Endothelial cell of umbilical vein (primary cell): Measurements from ENCODE around the gene WBP1L. TPM values are rescaled to one million over a fixed set of nuclear protein-coding genes. Genes with fewer than 3 reads are reported as not detected.
"Not testable (repeated sequence)": the region's sequence is repeated elsewhere in the genome, so short reads cannot be mapped to it uniquely, and the experiment has no call there.

ENCODE experiments used
- Bru-seq: library from RNA; stranded (reverse); fragments of 400-500 nt; gene quantifications from one replicate; lab custom pipeline; 2021; lab: Mats Ljungman, UMichigan
- BruChase-seq, 2 experiments: library from RNA; stranded (reverse); fragments of 400-500 nt; gene quantifications; one replicate each; lab custom pipeline; 2021; lab: Mats Ljungman, UMichigan
- BruUV-seq: library from RNA; stranded (reverse); fragments of 400-500 nt; replicated peaks from 2 replicates; lab custom pipeline; 2021; lab: Mats Ljungman, UMichigan
- CTCF ChIA-PET: fragments of 300-600, 350-600 bp; sonication (Branson Sonifier 250); formaldehyde crosslinking; loops from one replicate; lab custom pipeline; 2021; ENCODE audit warnings: antibody characterized with exemption, inconsistent platforms; lab: Charles Lee
- POLR2A ChIA-PET: fragments of 300-600, 350-600 bp; sonication (Branson Sonifier 250); formaldehyde crosslinking; loops from one replicate; lab custom pipeline; 2021; ENCODE audit warnings: antibody characterized with exemption, inconsistent platforms; lab: Charles Lee
- DNase-seq: peaks from one replicate; pipeline ENCODE4 v3.0.0-alpha.2; 2011; ENCODE audit warnings: low read depth, low spot score
- FAIRE-seq: peaks from 2 replicates; lab custom pipeline; 2011; peaks lifted over from hg19 to GRCh38; lab: Jason Lieb, UNC
- H2AFZ ChIP-seq: 2 replicates; pipeline ENCODE4 v1.6.0; 2012; ENCODE audit warnings: low read depth, low read length, control low read depth, inconsistent platforms
- H3K27ac ChIP-seq: 2 replicates; pipeline ENCODE4 v1.5.1; 2011; ENCODE audit warnings: low read depth, mild to moderate bottlenecking, control low read depth, low read length, moderate library complexity; ENCODE audit not compliant: insufficient read depth
- H3K27me3 ChIP-seq, 2 experiments: 2 replicates each; pipeline versions ENCODE4 v1.6.0 to v1.6.1; 2011; ENCODE audit warnings: low read length in 2 of 2, mixed read lengths in 1 of 2; ENCODE audit not compliant: control insufficient read depth in 2 of 2, insufficient read depth in 2 of 2
- H3K36me3 ChIP-seq, 2 experiments: 2 replicates in 1 of 2; 3 replicates in 1 of 2; pipeline ENCODE4 v1.5.1; 2011; ENCODE audit warnings: low read length in 2 of 2, mild to moderate bottlenecking in 1 of 2, moderate library complexity in 1 of 2; ENCODE audit not compliant: control insufficient read depth in 2 of 2, insufficient read depth in 2 of 2; ENCODE audit errors: extremely low read depth in 1 of 2
- H3K4me1 ChIP-seq: 3 replicates; pipeline ENCODE4 v1.5.1; 2011; ENCODE audit warnings: mild to moderate bottlenecking, low read length; ENCODE audit not compliant: control insufficient read depth, insufficient read depth; ENCODE audit errors: extremely low read depth
- H3K4me2 ChIP-seq: 2 replicates; pipeline ENCODE4 v1.6.1; 2011; ENCODE audit warnings: low read length, control low read depth, mixed read lengths; ENCODE audit not compliant: insufficient read depth
- H3K4me3 ChIP-seq, 3 experiments: fragments of 200-600 bp in 1 of 3; sonication (generic), shearing (Covaris generic) in 1 of 3; replicated peaks in 1 of 3; 2 replicates each; pipeline ENCODE4 v1.5.1; 2011 to 2016; ENCODE audit warnings: control low read depth in 3 of 3, low read length in 3 of 3, mild to moderate bottlenecking in 2 of 3, inconsistent platforms in 1 of 3, low read depth in 1 of 3, moderate library complexity in 1 of 3; ENCODE audit not compliant: insufficient read depth in 1 of 3
- H3K79me2 ChIP-seq: 2 replicates; pipeline ENCODE4 v1.6.0; 2012; ENCODE audit warnings: low read length, inconsistent platforms; ENCODE audit not compliant: control insufficient read depth, insufficient read depth
- H3K9ac ChIP-seq: replicated peaks from 2 replicates; pipeline ENCODE3; 2011; ENCODE audit warnings: low read length, control low read depth; ENCODE audit not compliant: insufficient read depth; ENCODE audit errors: extremely low read depth
- H3K9me1 ChIP-seq: replicated peaks from 3 replicates; pipeline ENCODE4 v1.6.0; 2011; ENCODE audit warnings: mild to moderate bottlenecking, low read length; ENCODE audit not compliant: control insufficient read depth, insufficient read depth; ENCODE audit errors: extremely low read depth
- H3K9me3 ChIP-seq: replicated peaks from 2 replicates; pipeline ENCODE4 v1.5.1; 2012; ENCODE audit warnings: low read length, inconsistent platforms; ENCODE audit not compliant: control insufficient read depth, insufficient read depth
- H4K20me1 ChIP-seq: replicated peaks from 2 replicates; pipeline ENCODE3; 2011; ENCODE audit warnings: mild to moderate bottlenecking, low read length; ENCODE audit not compliant: control insufficient read depth, insufficient read depth; ENCODE audit errors: extremely low read depth
- EZH2 ChIP-seq: IDR thresholded peaks from 2 replicates; pipeline ENCODE4 v1.6.1; 2012; ENCODE audit warnings: borderline replicate concordance, low read depth, mild to moderate bottlenecking, moderate library complexity, low read length, inconsistent platforms; ENCODE audit not compliant: severe bottlenecking
- FOS ChIP-seq: IDR thresholded peaks from 2 replicates; pipeline ENCODE4 v1.6.1; 2011; ENCODE audit warnings: mild to moderate bottlenecking, low read length, moderate library complexity, borderline replicate concordance; ENCODE audit not compliant: insufficient read depth
- POLR2A ChIP-seq: IDR thresholded peaks from 2 replicates; pipeline ENCODE4 v1.6.1; 2012; ENCODE audit warnings: low read depth, mild to moderate bottlenecking, control low read depth, low read length
- POLR2AphosphoS5 ChIP-seq: IDR thresholded peaks from 2 replicates; pipeline ENCODE4 v1.6.1; 2012; ENCODE audit warnings: low read depth, mild to moderate bottlenecking, control low read depth, low read length, moderate library complexity; ENCODE audit not compliant: insufficient read depth
- dilution Hi-C: fragments of 300-500 bp; cut with MboI; formaldehyde crosslinking; loops from one replicate; pipeline ENCODE4 v1.15.0; 2019; ENCODE audit warnings: low sequenced_read_pairs; ENCODE audit not compliant: extremely low pct_ligation_motif_present
- intact Hi-C: fragments of 100-400 bp; cut with micrococcal nuclease; formaldehyde crosslinking; loops from one replicate; pipeline ENCODE4 v1.10.0; 2022
- long read RNA-seq: library from polyadenylated mRNA; stranded (forward); transcript quantifications from one replicate; pipeline ENCODE4 v2.0.0, GENCODE V29; 2021
- polyA minus RNA-seq, 3 experiments: library from RNA; depleted of rRNA, polyadenylated mRNA; stranded (reverse); fragments of >200 nt; gene quantifications; 1 replicate in 1 of 3; 2 replicates in 2 of 3; pipeline ENCODE4 v1.2.3, GENCODE V29; 2011
- polyA plus RNA-seq, 4 experiments: library from polyadenylated mRNA; depleted of rRNA in 3 of 4; stranded (reverse) in 3 of 4; unstranded in 1 of 4; fragments of >200 nt; gene quantifications; 2 replicates each; pipeline versions ENCODE4 v1.2.1 to v1.2.3, GENCODE V29; 2011 to 2012; ENCODE audit warnings: missing spikeins in 1 of 4
- total RNA-seq: library from RNA; stranded (reverse); gene quantifications from 2 replicates; pipeline ENCODE4 v1.2.3, GENCODE V29; 2021

The WBP1L gene
- total RNA-seq, result 43.6 and 46.0 TPM in 2 replicates
- polyA plus RNA-seq, result 70.3 and 94.1 TPM in 2 replicates
- 42.5 and 43.8 TPM in 2 replicates for polyA plus RNA-seq (2011; cell fraction: cytosol; rRNA removed)
- 24.0 and 26.9 TPM in 2 replicates for polyA plus RNA-seq (2011; cell fraction: nucleus; rRNA removed)
- polyA plus RNA-seq (2012), result 39.9 and 52.8 TPM in 2 replicates
- 89.3 and 94.0 TPM in 2 replicates for polyA minus RNA-seq
- 11.5 TPM for polyA minus RNA-seq (2011; cell fraction: cytosol; rRNA and poly(A)+ RNA removed)
- 22.3 and 22.4 TPM in 2 replicates for polyA minus RNA-seq (2011; cell fraction: nucleus; rRNA and poly(A)+ RNA removed)
- Bru-seq, nascent RNA, result percentile 76 among the genes with signal in this experiment
- BruChase-seq, experiment 1, labeled RNA remaining after a 6-hour chase, result percentile 80 among the genes with signal in this experiment
- BruChase-seq, experiment 2, labeled RNA remaining after a 2-hour chase, result percentile 80 among the genes with signal in this experiment
- long read RNA-seq, full-length matches to known transcripts, result 47 of 71 reads
- long read RNA-seq, partial matches to known transcripts, result 20 of 71 reads
- long read RNA-seq, other reads (novel, unspliced or antisense), result 4 of 71 reads

GRCh38 chr10:102743588-102744373, at the start of gene WBP1L:
WBP1L (plus strand) TSS chr10:102743948; CDS start chr10:102744054, 106 bp downstream.
- H3K27ac ChIP-seq, result peak within 1 kb of the TSS; percentile 35
- no peaks in the 10 kb centered on the region for H3K36me3 ChIP-seq
- ChIA-PET CTCF (interaction anchor here (0.6 to 2.1 kb wide), 9 partner anchors 8 to 501 kb away, joined by 3 to 12 read pairs (median 5); partner anchors contain the start of gene CNNM2), POLR2A (interaction anchor here (0.7 to 1.0 kb wide), 2 partner anchors 13 to 30 kb away, joined by 6 read pairs; partner anchors contain the start of genes ARL3 and SFXN2)
- intact Hi-C loops (loop anchor here (1.0 to 5.0 kb wide), 5 partner anchors 34 to 174 kb away; partner anchors contain the start of genes BORCS7 and CNNM2), dilution Hi-C loops (no loop called here)
- no peaks in the 10 kb centered on the region for H4K20me1 ChIP-seq
- H3K9me3 ChIP-seq, result no peaks in the 10 kb centered on the region
- peaks cover 15% of the 10 kb centered on the region for H3K4me1 ChIP-seq
- no peaks in the 10 kb centered on the region for H3K9me1 ChIP-seq
- peak within 1 kb of the TSS; percentile 92 for H2AFZ ChIP-seq
- BruUV-seq, result no TSS peak
- H3K27me3 ChIP-seq, result no peaks in the 10 kb centered on the region
- H3K9ac ChIP-seq, result peak within 1 kb of the TSS; percentile 55
- peak within 1 kb of the TSS; percentile 43 to 91 (median 52) for H3K4me3 ChIP-seq
- H3K79me2 ChIP-seq, result peaks cover 27% of the 10 kb centered on the region
- peak within 1 kb of the TSS; percentile 55 for H3K4me2 ChIP-seq
- TF ChIP-seq FOS, result no peak
- TF ChIP-seq POLR2A, result peak; percentile 45
- TF ChIP-seq EZH2, result no peak
- TF ChIP-seq POLR2AphosphoS5, result peak; percentile 47
- FAIRE-seq, result peak; percentile 98
- DNase-seq, result peak; percentile 100

- H3K4me3 ChIP-seq, H3K27ac ChIP-seq, FAIRE-seq, H4K20me1 ChIP-seq, H2AFZ ChIP-seq, intact Hi-C loops, H3K9ac ChIP-seq, dilution Hi-C loops, H3K36me3 ChIP-seq, H3K9me3 ChIP-seq, H3K4me1 ChIP-seq, H3K79me2 ChIP-seq, POLR2A ChIA-PET, H3K27me3 ChIP-seq, H3K9me1 ChIP-seq, BruUV-seq, H3K4me2 ChIP-seq, DNase-seq, CTCF ChIA-PET: not testable (repeated sequence)
These were observed 48.3 kb upstream of the WBP1L start for GRCh38 chr10:102695401-102695800.
